ENCODE results near the gene NUCB2. TPM values are rescaled to one million over a fixed set of nuclear protein-coding genes. Genes with fewer than 3 reads are reported as not detected.

NUCB2 gene
- total and polyA plus RNA-seq, 2 of the 8 experiments (the other 6 are each of a cell fraction or from before 2014, with no cell fraction given): 9.0 to 34.2 TPM

DNA sequence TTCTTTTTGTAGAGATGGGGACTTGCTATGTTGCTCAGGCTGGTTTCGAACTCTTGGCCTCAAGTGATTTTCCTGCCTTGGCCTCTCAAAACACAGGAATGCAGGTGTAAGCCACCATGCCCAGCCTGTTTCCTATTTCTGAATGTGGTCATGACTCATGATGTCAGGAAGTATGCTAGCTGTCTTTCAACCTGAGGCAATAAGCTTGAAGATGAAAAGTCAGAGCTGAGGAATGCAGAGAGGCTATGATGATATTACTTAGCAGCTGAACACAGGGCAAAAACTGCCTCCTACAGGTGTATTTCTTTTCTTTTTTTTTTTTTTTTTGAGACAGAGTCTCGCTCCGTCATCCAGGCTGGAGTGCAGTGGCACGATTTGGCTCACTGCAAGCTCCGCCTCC is 9.0 kb upstream of the NUCB2 start:
- H3K4me2 ChIP-seq (ENCODE audit: insufficient read depth in 1 of 2, low read depth in 2 of 2, low read length in 2 of 2): no peak overlapping the region
- H2BK5ac ChIP-seq (ENCODE audit: low read depth, low read length): no peak overlapping the region
- no peaks in the 10 kb centered on the region for H3K79me1 ChIP-seq (ENCODE audit: low read depth, low read length)
- TF ChIP-seq RAD21 (IDR thresholded peaks at IDR 0.05 in 1 of 2, conservative IDR thresholded peaks at IDR 0.05 in 1 of 2; ENCODE audit: low read depth in 2 of 2, low read length in 2 of 2) (no peak), HDAC6 (IDR thresholded peaks at IDR 0.05; ENCODE audit: low read depth, low read length) (no peak), SP2 (IDR thresholded peaks at IDR 0.05; ENCODE audit: low read length) (no peak), JUN (IDR thresholded peaks at IDR 0.05; ENCODE audit: low read depth, low read length) (no peak)
- no peaks in the 10 kb centered on the region for H3K27me3 ChIP-seq (replicated peaks in 1 of 4; ENCODE audit: control insufficient read depth in 3 of 4, extremely low read depth in 1 of 4, insufficient read depth in 3 of 4, low read length in 3 of 4)
- CTCF ChIA-PET (ENCODE audit: partially characterized antibody): interaction anchor here (0.8 to 1.5 kb wide), 6 partner anchors 11 to 279 kb away, joined by 3 to 5 read pairs (median 3); no protein-coding TSS in a partner anchor
- H4K8ac ChIP-seq (ENCODE audit: extremely low read depth, insufficient read depth, low read length): no peak overlapping the region
- WGBS, 2 experiments (ENCODE audit: extremely low coverage in 1 of 2, insufficient coverage in 1 of 2, insufficient read length in 1 of 2, insufficient replicate concordance in 2 of 2, low coverage in 1 of 2, low lambda C conversion rate in 2 of 2, missing lambda C conversion rate in 1 of 2): 96% methylated on average over 3 of the region's 5 CpGs; no CpG with 5 or more reads in 1 of the 2 experiments
- H3K79me2 ChIP-seq (ENCODE audit: control insufficient read depth in 1 of 2, insufficient read depth in 2 of 2, low read length in 2 of 2): no peaks in the 10 kb centered on the region
- no peak for FAIRE-seq
- no peak overlapping the region for H3K18ac ChIP-seq (ENCODE audit: extremely low read depth, low read length)
- H2BK20ac ChIP-seq (ENCODE audit: low read length): no peak overlapping the region
- no peak overlapping the region for H2BK120ac ChIP-seq (replicated peaks; ENCODE audit: low read depth, low read length)
- H2AFZ ChIP-seq (ENCODE audit: low read length): no peak overlapping the region
- no peaks in the 10 kb centered on the region for H3K36me3 ChIP-seq (ENCODE audit: control insufficient read depth in 2 of 4, insufficient read depth in 4 of 4, low read length in 3 of 4)
- no peak overlapping the region for H3K23ac ChIP-seq (ENCODE audit: insufficient read length)
- H3K23me2 ChIP-seq (ENCODE audit: low read depth, low read length): no peaks in the 10 kb centered on the region
- no peak overlapping the region for H2BK12ac ChIP-seq (ENCODE audit: low read depth, low read length)
- no peaks in the 10 kb centered on the region for H4K20me1 ChIP-seq (replicated peaks in 1 of 2; ENCODE audit: control insufficient read depth in 1 of 2, insufficient read depth in 2 of 2, low read length in 2 of 2)
- H3K4ac ChIP-seq (replicated peaks; ENCODE audit: insufficient read length, low read depth, low read length): no peak overlapping the region
- H3K4me3 ChIP-seq (ENCODE audit: extremely low read depth in 1 of 4, insufficient read depth in 2 of 4, low read depth in 3 of 4, low read length in 4 of 4): no peak overlapping the region
- no peaks in the 10 kb centered on the region for H3K9me3 ChIP-seq (ENCODE audit: insufficient read depth in 2 of 2, low read depth in 1 of 2, low read length in 1 of 2)
- H3K4me1 ChIP-seq (replicated peaks in 1 of 4; ENCODE audit: control insufficient read depth in 3 of 4, insufficient read depth in 4 of 4, low read length in 3 of 4): no peaks in the 10 kb centered on the region
- H3K56ac ChIP-seq (replicated peaks; ENCODE audit: insufficient read length, low read depth, low read length): no peak overlapping the region
- H4K91ac ChIP-seq (replicated peaks; ENCODE audit: insufficient read length, low read length): no peak overlapping the region
- no peak overlapping the region for H2AK5ac ChIP-seq (ENCODE audit: low read depth, low read length)
- no peak overlapping the region for H3K27ac ChIP-seq (ENCODE audit: low read depth, low read length)
- no peak overlapping the region for H3K14ac ChIP-seq (ENCODE audit: insufficient read length)
- POLR2A ChIA-PET (ENCODE audit: partially characterized antibody): interaction anchor here (0.6 to 1.1 kb wide), 2 partner anchors 9 to 183 kb away, joined by 4 to 5 read pairs; partner anchors contain the start of gene NUCB2
- H4K5ac ChIP-seq (ENCODE audit: insufficient read length, low read depth, low read length): no peak overlapping the region
- H2BK15ac ChIP-seq (ENCODE audit: low read length): no peak overlapping the region
- H3K9ac ChIP-seq (replicated peaks in 1 of 4; ENCODE audit: extremely low read depth in 1 of 4, low read depth in 3 of 4, low read length in 3 of 4): no peak overlapping the region
- no peak for DNase-seq (ENCODE audit: low read depth in 1 of 2, low spot score in 2 of 2)

Data from H1 (cell line).